ENCODE measurements around the gene TAS2R1. TPM values are rescaled to one million over a fixed set of nuclear protein-coding genes. Genes with fewer than 3 reads are reported as not detected.

Gene TAS2R1
- total RNA-seq, 3 donors from 2014 or later (not counting 1 experiment from before 2014, with no cell fraction given) = not detected

Other genes with a start within 250 kb of the TAS2R1 start
- under 1 TPM in 1 of 3 donors, not detected in 2; 0.15 TPM for gene SEMA5A, start 84.3 kb downstream of the TAS2R1 start, total RNA-seq

Data from natural killer cell (primary cell).